ENCODE results near the gene R3HDM2. TPM values are rescaled to one million over a fixed set of nuclear protein-coding genes. Genes with fewer than 3 reads are reported as not detected.

Gene R3HDM2
- total RNA-seq, 1 donor from 2014 or later = 20.3 TPM

DNA sequence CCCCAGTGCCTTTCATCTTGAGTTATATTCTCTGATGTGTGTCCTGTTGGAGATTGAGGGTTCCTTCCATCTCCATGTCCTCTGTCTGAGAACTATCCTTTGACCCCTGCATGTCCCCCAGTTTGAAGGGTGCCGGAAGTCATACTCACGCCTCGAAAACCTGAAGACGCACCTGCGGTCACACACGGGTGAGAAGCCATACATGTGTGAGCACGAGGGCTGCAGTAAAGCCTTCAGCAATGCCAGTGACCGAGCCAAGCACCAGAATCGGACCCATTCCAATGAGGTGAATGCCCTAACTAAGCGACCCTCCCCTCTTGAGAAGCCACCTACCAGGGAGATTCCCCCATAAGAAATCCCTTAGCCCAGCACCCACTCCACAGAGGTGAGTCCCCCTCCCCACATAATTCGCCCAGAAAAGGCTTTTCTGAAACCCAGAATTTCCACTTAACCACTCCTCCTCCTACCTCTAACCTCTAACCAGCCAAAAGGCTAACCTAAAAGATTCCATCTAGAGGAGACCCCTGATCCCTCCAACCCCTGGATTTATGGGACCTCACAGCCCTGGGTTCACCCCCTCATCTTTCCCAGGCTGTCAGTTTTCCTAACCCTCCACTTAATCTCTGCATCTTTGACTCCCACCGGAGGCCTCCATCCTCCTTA lies 36.5 kb upstream of the R3HDM2 start:
- no peak for DNase-seq (ENCODE audit: low read depth)

DNA sequence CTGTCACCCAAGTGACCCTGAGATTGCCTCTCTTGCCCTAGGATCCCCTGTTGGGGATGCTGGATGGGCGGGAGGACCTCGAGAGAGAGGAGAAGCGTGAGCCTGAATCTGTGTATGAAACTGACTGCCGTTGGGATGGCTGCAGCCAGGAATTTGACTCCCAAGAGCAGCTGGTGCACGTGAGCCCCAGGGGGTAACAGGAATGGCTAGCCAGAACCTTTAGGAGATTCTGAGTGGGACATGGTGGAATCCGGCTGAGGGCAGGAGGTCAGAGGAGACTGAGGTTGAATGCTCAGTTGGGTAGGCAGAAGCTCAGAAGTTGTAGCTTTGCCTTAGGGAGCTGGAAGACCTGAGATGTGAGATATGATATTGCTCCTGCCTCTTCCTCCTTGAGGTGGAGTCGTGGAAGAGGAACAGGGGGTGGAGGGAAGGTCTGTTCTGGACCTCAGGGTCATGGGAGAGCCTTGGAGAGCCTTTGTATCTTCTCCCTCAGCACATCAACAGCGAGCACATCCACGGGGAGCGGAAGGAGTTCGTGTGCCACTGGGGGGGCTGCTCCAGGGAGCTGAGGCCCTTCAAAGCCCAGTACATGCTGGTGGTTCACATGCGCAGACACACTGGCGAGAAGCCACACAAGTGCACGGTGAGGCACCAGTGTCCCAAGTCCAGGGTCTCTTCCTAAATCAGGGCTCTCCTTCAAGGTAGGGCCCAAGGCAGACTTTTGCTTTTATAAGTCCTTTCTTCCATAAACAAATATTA lies 35.1 kb upstream of the R3HDM2 start:
- no peak for DNase-seq (ENCODE audit: low read depth)

DNA sequence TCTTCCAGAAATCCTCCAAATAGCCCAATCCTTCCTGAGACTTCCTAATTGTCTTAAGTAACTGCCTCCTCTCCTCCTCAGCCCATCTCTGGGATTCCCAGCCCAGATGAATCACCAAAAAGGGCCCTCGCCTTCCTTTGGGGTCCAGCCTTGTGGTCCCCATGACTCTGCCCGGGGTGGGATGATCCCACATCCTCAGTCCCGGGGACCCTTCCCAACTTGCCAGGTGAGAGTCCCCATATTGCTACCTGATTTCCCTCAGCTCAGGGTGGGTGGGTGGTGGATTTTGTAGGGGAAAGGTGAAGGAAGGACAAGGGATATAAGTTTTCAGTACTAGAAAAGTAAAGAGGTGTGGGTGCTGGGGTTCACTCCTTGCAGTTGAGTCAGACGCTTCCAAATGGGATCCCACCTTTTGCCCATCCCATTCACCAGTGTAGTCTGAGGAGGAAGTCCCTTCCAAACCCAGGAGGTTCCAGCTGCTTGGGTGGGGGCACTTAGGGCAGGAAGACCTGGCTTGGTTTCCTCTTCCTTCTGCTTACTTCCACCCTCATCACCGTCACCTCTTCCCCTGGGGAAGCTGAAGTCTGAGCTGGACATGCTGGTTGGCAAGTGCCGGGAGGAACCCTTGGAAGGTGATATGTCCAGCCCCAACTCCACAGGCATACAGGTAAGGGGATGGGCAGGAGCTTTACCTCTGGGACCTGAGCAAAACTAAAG lies 34.3 kb upstream of the R3HDM2 start:
- DNase-seq (ENCODE audit: low read depth) = no peak

DNA sequence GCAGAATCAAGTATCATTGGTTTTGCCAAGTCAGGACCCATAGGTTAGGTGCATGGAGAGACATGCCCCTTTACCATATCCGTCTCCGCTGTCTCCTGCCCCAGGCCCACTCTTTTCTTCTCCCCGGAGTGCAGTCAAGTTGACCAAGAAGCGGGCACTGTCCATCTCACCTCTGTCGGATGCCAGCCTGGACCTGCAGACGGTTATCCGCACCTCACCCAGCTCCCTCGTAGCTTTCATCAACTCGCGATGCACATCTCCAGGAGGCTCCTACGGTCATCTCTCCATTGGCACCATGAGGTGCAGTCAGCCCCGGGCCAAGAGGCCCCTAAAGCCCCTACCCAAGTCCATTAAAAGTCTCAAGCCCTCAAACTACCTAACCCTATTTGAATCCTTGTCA lies 33.7 kb upstream of the R3HDM2 start:
- no peak for DNase-seq (ENCODE audit: low read depth)

DNA sequence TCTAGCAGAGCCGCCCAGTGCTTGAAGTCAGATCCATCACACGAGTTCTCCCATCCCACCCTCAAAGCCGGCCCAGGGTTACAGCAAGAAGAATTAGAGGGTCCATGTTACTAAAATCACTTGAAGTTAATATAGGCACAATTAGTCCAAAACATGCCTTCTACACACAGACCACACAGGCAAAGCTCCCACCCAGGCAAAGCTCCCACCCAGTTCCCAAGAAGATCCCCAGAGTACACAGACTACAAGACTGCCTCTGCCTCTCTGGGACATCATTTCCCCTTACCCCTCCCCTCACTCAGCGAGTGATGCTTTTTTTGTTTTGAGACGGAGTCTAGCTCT lies 32.0 kb upstream of the R3HDM2 start:
- DNase-seq (ENCODE audit: low read depth) = no peak

DNA sequence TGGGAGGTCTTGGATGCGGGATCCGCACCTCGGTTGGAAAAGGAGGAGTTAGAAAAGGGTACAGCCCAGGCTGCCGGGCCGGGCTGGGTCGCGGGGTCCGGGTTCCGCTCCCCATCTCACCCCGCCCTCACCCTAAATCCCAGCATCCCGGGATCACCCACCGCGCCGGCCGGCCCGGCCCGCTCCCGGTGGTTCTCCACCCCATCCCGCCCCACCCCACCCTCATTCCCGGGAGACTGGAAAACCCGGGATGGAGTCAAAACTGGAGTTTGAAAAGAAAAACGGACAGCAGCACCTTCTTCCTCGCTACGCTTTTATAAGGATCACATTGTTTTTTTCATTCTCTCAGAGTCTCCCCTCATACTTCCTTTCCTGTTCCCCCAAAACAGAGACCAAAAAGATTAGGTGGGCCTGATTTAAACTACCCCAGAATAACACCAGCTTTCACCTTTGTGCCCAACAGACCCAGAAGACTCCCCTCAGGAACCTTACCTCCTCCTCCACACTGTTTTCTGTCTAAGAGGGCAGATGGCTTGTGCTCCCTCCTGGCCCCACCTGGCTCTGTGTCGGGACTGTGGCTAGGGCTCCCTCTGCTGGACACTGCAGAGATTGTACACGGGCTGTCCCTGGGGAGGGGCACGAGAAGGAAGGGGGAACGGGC lies 31.5 kb upstream of the R3HDM2 start:
- DNase-seq (ENCODE audit: low read depth) = peak; percentile 93

DNA sequence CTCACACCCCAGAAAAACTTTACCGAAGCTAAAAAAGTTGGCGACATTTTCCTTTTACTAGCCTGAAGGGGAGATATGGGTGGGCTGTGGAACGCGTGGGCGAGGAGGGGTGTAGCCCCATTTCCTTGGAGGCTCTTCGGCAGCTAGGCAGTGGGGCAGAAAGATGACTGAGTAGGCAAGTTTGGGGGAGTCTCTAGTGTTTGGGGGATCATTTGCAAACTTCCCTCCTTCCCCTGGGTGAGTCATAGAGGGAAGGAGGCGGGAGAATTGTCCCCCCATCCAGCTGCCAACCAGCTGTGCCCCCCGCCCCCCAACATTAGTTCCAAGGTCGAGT lies 31.0 kb upstream of the R3HDM2 start:
- no peak for DNase-seq (ENCODE audit: low read depth)

DNA sequence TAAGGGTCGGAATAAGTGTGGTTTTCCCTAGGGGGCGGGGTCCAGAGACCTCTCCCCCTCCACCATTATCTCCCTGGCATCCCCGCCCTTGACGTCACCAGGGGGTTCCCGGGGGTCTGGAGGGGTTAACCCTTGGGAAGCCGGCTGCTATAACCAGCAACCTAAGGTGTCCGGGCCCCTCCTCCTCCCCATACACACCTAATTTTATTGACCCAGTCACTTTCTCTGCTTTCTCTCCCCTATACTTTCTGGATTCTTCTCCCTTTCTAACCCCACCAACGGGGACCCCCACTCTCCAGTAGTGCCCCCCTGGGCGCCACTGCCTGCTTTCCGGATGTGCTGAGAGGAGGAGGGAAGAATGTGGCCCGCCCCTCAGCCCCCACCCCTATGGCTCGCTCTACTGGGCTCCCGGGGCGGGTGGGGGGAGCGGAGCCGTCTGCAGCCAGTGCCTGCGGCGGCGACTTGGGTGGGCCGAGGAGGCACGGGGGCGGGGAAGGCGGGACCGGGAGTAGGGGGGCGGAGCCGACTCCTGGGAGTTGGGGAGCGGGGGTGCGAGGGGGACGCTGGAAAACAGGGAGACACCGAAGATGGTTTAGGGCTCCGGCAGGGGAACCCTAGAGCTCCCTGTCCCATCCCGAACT lies 30.6 kb upstream of the R3HDM2 start:
- peak; percentile 52 for DNase-seq (ENCODE audit: low read depth)

DNA sequence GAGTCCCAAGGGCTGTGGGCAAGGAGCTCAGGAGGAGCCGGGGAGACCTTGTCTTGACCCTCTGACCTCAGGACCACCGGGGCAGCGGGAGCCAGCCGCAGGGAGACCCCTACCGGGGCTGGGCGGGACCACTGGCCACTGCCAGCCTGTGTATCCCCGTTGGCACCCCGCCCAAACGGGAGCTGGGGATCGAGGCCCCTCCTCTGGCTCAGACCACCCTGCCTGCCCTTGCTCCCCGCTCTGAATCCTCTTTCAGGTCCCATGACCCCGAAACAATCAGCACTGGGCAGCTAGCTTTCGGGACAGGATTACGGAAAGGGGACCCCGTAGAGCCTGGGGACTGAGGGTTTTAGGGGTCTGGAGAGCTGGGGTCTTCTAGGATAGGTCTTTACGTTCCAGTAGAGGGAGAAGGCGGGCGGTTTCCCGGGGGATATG lies 30.0 kb upstream of the R3HDM2 start:
- DNase-seq (ENCODE audit: low read depth) = no peak

DNA sequence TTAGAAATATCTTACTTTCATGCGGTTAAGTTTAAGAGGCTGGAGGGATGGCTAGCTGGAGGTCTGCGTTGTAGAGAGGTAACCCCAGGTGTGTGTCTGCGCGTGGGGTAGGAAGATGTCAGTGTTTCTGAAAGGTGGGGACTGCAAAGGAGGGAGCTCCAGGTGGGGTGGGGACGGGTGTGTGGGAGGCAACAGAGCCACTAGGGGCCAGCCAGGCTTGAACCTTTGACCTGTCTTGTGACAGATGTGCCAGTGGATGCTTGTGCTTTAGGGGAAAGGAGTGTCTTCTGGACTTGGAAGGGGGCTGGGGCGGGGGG lies 29.6 kb upstream of the R3HDM2 start:
- no peak for DNase-seq (ENCODE audit: low read depth)

DNA sequence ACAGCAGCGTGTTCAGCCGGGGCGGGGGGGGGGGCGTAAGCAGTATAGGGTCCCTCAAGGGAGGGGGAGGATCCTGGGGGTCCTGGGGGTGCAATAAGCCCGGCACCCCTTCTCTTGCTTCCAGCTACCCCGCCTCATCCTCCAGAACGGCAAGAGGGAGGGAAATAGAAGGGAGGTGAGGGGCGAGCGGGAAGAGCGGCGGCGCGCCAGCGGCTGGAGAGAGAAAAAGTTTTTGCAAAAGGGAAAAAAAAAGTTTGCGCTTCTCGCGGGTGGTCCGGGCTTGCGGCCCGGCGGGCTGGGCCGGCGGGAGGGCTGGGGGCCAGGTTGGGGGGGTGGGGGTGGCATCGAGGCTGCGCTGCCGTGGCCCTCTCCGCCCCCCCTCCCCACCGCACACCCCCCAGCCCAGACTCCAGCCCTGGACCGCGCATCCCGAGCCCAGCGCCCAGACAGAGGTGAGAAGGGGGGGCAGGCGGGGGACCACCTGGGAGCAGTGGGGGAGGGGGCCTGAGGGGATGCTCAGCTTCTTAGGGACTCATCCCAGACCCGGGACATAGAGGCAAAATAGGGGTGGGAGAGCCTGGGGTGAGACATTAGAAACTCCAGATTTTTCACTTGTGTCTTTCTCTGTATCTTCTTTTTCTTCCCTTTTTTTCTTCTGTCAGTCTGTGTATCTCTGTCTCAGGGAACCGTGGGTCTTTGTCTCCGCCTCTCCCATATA lies 29.1 kb upstream of the R3HDM2 start, which contains the start of gene GLI1:
Gene GLI1, plus strand, starts transcription at position 36 of the 718 bp plus-strand sequence. CDS start 3,907 bp downstream, outside the sequence.
- peak; percentile 7 for DNase-seq (ENCODE audit: low read depth)

DNA sequence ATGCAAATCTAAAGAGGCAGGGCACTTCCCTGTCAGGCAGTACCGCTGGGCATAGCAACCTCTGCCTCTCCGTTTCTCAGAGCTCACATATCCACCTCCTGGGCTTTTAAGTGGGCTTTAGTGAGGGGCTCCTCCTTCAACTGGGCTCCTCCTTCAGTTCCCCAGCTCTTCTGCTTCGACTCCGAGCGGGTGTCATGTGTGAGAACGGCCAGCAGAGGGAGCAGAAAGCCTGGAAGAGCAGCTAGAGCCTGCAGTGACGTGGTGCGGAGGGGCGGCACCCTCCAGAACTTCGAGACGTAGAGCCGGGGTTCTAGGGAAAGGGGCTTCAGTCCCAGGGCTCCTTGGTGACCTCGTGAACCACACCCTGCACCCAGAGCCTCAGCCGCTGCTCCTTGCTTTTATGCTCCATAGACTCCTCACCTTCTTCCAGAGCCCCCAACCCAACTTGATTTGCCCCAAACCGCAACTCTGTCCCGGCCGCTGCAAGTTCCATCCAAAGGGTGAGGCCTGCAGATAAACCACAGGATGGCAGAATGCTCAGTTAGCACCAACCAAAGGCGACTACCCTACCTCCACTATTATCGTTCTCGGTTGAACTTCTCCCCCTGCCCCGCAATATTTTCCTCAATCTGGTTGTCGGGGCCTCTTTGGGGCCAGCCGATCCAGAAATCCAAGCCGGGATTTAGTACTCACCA lies 28.4 kb upstream of the R3HDM2 start:
- DNase-seq (ENCODE audit: low read depth) = peak; percentile 97

DNA sequence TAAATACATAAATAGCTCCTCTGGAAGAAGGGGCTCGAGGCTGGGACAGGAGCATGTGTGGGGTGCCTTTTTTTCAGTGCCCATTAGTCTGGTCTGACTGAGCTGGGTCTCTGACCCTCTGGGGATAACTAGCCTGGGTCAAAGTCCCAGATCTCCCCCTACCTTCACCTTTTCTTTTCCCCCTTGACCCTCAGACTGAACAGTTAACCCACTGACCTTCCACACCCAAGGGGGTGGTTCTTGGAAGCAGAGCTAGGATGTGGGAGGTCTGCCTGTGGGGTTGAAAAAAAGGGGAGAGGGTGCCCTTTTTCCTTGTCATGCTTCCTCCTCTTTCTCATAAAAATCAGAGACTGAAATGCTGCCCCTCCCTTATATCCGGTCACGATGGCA lies 27.8 kb upstream of the R3HDM2 start:
- DNase-seq (ENCODE audit: low read depth) = no peak

DNA sequence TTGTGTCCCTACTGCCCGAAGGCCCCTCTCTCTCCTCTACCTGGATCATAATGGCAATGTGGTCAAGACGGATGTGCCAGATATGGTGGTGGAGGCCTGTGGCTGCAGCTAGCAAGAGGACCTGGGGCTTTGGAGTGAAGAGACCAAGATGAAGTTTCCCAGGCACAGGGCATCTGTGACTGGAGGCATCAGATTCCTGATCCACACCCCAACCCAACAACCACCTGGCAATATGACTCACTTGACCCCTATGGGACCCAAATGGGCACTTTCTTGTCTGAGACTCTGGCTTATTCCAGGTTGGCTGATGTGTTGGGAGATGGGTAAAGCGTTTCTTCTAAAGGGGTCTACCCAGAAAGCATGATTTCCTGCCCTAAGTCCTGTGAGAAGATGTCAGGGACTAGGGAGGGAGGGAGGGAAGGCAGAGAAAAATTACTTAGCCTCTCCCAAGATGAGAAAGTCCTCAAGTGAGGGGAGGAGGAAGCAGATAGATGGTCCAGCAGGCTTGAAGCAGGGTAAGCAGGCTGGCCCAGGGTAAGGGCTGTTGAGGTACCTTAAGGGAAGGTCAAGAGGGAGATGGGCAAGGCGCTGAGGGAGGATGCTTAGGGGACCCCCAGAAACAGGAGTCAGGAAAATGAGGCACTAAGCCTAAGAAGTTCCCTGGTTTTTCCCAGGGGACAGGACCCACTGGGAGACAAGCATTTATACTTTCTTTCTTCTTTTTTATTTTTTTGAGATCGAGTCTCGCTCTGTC lies 26.1 kb upstream of the R3HDM2 start:
- DNase-seq (ENCODE audit: low read depth) = peak; percentile 70

DNA sequence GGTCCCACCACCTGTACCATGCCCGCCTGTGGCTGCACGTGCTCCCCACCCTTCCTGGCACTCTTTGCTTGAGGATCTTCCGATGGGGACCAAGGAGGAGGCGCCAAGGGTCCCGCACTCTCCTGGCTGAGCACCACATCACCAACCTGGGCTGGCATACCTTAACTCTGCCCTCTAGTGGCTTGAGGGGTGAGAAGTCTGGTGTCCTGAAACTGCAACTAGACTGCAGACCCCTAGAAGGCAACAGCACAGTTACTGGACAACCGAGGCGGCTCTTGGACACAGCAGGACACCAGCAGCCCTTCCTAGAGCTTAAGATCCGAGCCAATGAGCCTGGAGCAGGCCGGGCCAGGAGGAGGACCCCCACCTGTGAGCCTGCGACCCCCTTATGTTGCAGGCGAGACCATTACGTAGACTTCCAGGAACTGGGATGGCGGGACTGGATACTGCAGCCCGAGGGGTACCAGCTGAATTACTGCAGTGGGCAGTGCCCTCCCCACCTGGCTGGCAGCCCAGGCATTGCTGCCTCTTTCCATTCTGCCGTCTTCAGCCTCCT lies 25.4 kb upstream of the R3HDM2 start:
- peak; percentile 59 for DNase-seq (ENCODE audit: low read depth)

DNA sequence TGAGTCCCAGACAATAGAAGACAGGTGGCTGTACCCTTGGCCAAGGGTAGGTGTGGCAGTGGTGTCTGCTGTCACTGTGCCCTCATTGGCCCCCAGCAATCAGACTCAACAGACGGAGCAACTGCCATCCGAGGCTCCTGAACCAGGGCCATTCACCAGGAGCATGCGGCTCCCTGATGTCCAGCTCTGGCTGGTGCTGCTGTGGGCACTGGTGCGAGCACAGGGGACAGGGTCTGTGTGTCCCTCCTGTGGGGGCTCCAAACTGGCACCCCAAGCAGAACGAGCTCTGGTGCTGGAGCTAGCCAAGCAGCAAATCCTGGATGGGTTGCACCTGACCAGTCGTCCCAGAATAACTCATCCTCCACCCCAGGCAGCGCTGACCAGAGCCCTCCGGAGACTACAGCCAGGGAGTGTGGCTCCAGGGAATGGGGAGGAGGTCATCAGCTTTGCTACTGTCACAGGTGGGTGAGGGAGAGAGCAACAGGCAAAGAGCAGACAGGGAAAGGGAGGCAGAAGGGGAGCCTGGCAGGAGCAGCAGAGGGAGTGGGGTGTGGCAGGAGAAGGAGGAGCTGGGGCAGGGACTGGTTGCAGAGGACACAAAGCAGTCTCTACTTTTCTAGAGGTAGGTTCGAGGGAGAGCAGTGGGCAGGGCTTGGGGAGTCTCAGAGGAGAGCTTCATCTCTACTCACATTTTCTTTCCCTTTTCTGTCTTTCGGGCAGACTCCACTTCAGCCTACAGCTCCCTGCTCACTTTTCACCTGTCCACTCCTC lies 24.7 kb upstream of the R3HDM2 start:
- DNase-seq (ENCODE audit: low read depth) = peak; percentile 79

DNA sequence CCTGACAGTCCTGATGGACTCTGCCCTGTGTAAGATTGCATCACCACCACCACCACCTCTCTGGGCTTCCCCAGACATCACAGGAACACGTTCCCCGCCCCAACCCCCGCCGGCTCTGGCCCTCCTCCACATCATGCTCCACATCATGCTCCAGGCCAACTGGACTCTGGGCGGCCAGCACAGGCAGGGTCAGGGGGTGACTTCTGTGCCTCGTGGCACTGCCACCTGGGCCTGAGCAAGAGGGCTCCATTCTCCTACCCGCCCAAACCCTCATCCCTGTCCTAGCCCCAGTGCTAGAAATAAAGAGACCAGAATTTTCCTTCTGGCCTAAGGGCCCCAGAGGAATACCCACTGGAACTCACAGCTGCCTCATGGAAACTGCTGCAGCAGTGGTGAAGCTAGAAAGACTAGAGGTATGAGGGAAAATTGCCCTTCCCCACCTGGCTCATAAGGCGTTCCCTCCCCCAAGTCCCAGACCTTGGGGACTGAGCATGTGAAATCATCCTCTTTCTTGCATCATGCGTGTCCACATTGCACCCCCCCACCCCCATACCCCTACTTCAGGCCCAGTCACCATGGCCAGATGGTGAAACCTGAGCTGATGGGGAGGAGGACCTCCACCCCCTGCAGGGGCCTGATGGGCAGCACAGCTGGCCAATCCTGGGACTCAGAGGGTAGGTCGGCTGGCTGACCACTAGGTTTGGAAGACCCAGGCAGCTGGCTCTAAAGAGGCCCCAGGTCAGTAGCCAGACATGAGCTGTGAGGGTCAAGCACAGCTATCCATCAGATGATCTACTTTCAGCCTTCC lies 23.9 kb upstream of the R3HDM2 start, which contains the start of gene INHBE:
Gene INHBE, plus strand, starts transcription at position 742 of the 808 bp plus-strand sequence. CDS start 230 bp downstream, outside the sequence.
- DNase-seq (ENCODE audit: low read depth) = peak; percentile 97
